HCT116 (cell line): Measurements from ENCODE around the gene PLAU.

Source experiments
- CTCF ChIP-seq, 3 experiments: fragments of 200-600 bp in 1 of 3; sonication (generic) in 1 of 3; IDR thresholded peaks in 2 of 3; conservative IDR thresholded peaks in 1 of 3; 2 replicates each; pipeline ENCODE4 v1.5.1; 2012 to 2017; ENCODE audit warnings: low read depth in 2 of 3, low read length in 2 of 3, antibody characterized with exemption in 1 of 3, borderline replicate concordance in 1 of 3, control low read depth in 1 of 3, mild to moderate bottlenecking in 1 of 3, mixed read lengths in 1 of 3, mixed run types in 1 of 3, moderate library complexity in 1 of 3; ENCODE audit not compliant: insufficient read depth in 1 of 3
- FOSL1 ChIP-seq: IDR thresholded peaks from 2 replicates; pipeline ENCODE4 v1.6.1; 2012; ENCODE audit warnings: low read depth
- MAX ChIP-seq: IDR thresholded peaks from 2 replicates; pipeline ENCODE4 v1.6.1; 2012
- POLR2A ChIP-seq: IDR thresholded peaks from 2 replicates; pipeline ENCODE4 v1.7.0; 2011; ENCODE audit warnings: borderline replicate concordance; ENCODE audit not compliant: insufficient read depth, insufficient read length; ENCODE audit errors: extremely low read depth
- POLR2AphosphoS5 ChIP-seq: IDR thresholded peaks from 2 replicates; pipeline ENCODE4 v1.6.1; 2011; ENCODE audit warnings: mild to moderate bottlenecking, low read depth, low read length, moderate library complexity
- RAD21 ChIP-seq: IDR thresholded peaks from 2 replicates; pipeline ENCODE4 v1.6.1; 2012; ENCODE audit warnings: low read depth, mild to moderate bottlenecking
- SIN3A ChIP-seq: IDR thresholded peaks from 2 replicates; pipeline ENCODE4 v1.6.1; 2012; ENCODE audit warnings: low read depth
- SP1 ChIP-seq: IDR thresholded peaks from 2 replicates; pipeline ENCODE4 v1.6.1; 2012; ENCODE audit warnings: low read depth
- ZFX ChIP-seq: fragments of 450-650 bp; IDR thresholded peaks from 2 replicates; pipeline ENCODE4 v1.6.1; 2017
- ZNF274 ChIP-seq: fragments of 200-500 bp; sonication (Bioruptor generic); IDR thresholded peaks from 2 replicates; pipeline ENCODE4 v1.6.1; 2014; ENCODE audit warnings: mild to moderate bottlenecking, low read depth, low read length, inconsistent platforms

- TF ChIP-seq CTCF (IDR thresholded peaks at IDR 0.05 in 2 of 3, conservative IDR thresholded peaks at IDR 0.05 in 1 of 3; ENCODE audit: borderline replicate concordance in 1 of 3, insufficient read depth in 1 of 3, low read depth in 2 of 3, low read length in 2 of 3) (no peak), SIN3A (no peak), POLR2A (no peak), MAX (no peak), ZFX (no peak), RAD21 (no peak), POLR2AphosphoS5 (no peak), ZNF274 (no peak), FOSL1 (no peak), SP1 (no peak)
Observed at GRCh38 chr10:73926152-73926764, 15.3 kb downstream of the PLAU start.
